Neural crest cell (in vitro differentiated cells): ENCODE results near the gene CSRP2. TPM values are rescaled to one million over a fixed set of nuclear protein-coding genes. Genes with fewer than 3 reads are reported as not detected.

Source experiments
- DNase-seq: peaks from one replicate; pipeline ENCODE4 v3.0.0; 2021; ENCODE audit warnings: low read depth, mixed read lengths, low spot score
- H3K27ac Mint-ChIP-seq: one replicate; pipeline ENCODE4 v1.8.0; 2021; ENCODE audit warnings: mild to moderate bottlenecking, mixed read lengths; ENCODE audit not compliant: unreplicated experiment
- H3K27me3 Mint-ChIP-seq: 2 replicates; pipeline ENCODE4 v1.8.0; 2021; ENCODE audit warnings: low read depth, mild to moderate bottlenecking, mixed read lengths
- H3K36me3 Mint-ChIP-seq: 2 replicates; pipeline ENCODE4 v1.8.0; 2021; ENCODE audit warnings: low read depth, mild to moderate bottlenecking, mixed read lengths
- H3K4me1 Mint-ChIP-seq: 2 replicates; pipeline ENCODE4 v1.8.0; 2021; ENCODE audit warnings: mixed read lengths
- H3K4me3 Mint-ChIP-seq: one replicate; pipeline ENCODE4 v1.8.0; 2021; ENCODE audit warnings: mild to moderate bottlenecking, mixed read lengths
- H3K9me3 Mint-ChIP-seq: 2 replicates; pipeline ENCODE4 v1.8.0; 2021; ENCODE audit warnings: mixed read lengths
- CTCF ChIP-seq: fragments of 200-600 bp; sonication (generic); conservative IDR thresholded peaks from 2 replicates; pipeline ENCODE4 v1.5.0; 2021; ENCODE audit warnings: antibody characterized with exemption, mild to moderate bottlenecking
- total RNA-seq: library from RNA; stranded (reverse); gene quantifications from 2 replicates; pipeline ENCODE4 v1.2.1, GENCODE V29; 2021

CSRP2 gene
- total RNA-seq, 1 donor from 2014 or later, result 80.8 TPM

DNA sequence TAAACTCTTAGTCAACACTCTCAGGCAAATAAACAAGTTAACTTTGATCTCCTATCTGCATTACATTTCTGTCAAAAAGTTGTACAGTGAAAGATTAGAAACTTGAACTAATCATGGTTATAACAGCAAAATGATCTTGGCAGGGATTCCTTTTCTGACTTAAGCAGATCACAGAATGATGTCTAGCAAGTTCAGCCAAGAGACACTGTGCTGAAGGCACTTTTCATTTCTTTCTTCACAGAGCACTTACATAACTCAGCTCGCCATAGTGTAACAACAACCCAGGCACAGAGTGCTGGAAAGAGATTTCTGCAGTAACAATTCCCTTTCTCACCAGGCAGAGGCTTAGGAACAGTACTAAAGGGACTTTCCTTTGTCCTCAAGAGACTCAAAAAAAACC lies 19.6 kb upstream of the CSRP2 start:
- no peaks in the 10 kb centered on the region for H3K4me1 Mint-ChIP-seq
- TF ChIP-seq CTCF, result no peak
- peaks cover 3% of the 10 kb centered on the region for H3K36me3 Mint-ChIP-seq
- no peak for DNase-seq
- H3K9me3 Mint-ChIP-seq, result peaks cover 6% of the 10 kb centered on the region
- H3K27ac Mint-ChIP-seq, result no peak overlapping the region
- H3K4me3 Mint-ChIP-seq, result no peak overlapping the region
- no peaks in the 10 kb centered on the region for H3K27me3 Mint-ChIP-seq

GRCh38 chr12:76896274-76896673 lies 17.5 kb upstream of the CSRP2 start:
- no peak overlapping the region for H3K27ac Mint-ChIP-seq

DNA sequence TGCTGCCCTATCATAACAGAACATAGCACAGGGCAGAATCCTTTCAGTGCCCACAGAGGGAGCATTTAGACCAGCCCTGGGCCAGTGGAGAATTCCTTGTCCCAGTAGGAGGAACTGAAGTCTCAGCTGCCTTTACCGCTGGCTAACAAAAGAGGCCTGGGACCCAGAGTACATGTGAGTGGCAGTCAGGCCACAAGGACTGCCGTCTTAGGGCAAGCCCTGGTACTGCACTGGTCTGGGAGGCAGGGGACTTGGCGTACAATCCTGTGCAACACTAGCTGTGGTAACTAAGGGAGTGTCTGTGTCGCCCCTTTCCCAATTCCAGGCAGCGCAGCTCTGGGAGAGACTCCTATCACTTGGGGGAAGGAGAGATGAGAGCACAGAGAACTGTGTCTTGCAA lies 17.0 kb upstream of the CSRP2 start:
- peaks cover 6% of the 10 kb centered on the region for H3K9me3 Mint-ChIP-seq
- no peak overlapping the region for H3K27ac Mint-ChIP-seq

More at GRCh38 chr12:76896274-76896673, 17.5 kb upstream of the CSRP2 start:
- Mint-ChIP-seq H3K4me3 (no peak overlapping the region), H3K27me3 (peaks cover 5% of the 10 kb centered on the region), H3K4me1 (no peaks in the 10 kb centered on the region), H3K9me3 (peaks cover 6% of the 10 kb centered on the region), H3K36me3 (peaks cover 3% of the 10 kb centered on the region)
- no peak for TF ChIP-seq CTCF
- DNase-seq, result no peak

DNA sequence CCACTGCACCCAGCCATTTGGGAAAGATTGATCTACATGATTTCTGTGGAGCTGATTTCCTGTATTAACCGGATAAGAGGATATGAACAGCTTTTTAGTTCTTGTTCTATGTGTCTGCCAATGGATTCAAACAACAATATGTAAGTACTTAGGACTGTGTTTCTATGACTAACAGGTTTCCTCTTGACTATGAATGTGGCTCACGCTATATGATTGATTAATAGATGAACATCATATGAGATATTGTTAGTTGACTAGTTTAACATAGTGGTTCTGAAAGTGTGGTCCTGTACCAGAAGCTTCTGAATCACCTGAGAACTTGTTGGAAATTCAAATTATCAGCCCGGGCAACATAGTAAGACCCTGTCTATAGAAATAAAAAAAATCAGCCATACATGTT lies 12.8 kb upstream of the CSRP2 start:
- H3K9me3 Mint-ChIP-seq, result peaks cover 6% of the 10 kb centered on the region
- H3K36me3 Mint-ChIP-seq, result peaks cover 3% of the 10 kb centered on the region
- no peak for DNase-seq
- H3K27me3 Mint-ChIP-seq, result peaks cover 29% of the 10 kb centered on the region
- H3K4me1 Mint-ChIP-seq, result no peaks in the 10 kb centered on the region
- TF ChIP-seq CTCF, result no peak
- no peak overlapping the region for H3K4me3 Mint-ChIP-seq
- no peak overlapping the region for H3K27ac Mint-ChIP-seq

More for the DNA sequence above, 17.0 kb upstream of the CSRP2 start:
- no peak for TF ChIP-seq CTCF
- H3K4me1 Mint-ChIP-seq, result no peaks in the 10 kb centered on the region
- no peak overlapping the region for H3K4me3 Mint-ChIP-seq
- peaks cover 9% of the 10 kb centered on the region for H3K27me3 Mint-ChIP-seq
- DNase-seq, result no peak
- peaks cover 3% of the 10 kb centered on the region for H3K36me3 Mint-ChIP-seq

- DNase-seq, result no peak
- TF ChIP-seq CTCF, result no peak
- H3K27ac Mint-ChIP-seq, result no peak overlapping the region
- H3K9me3 Mint-ChIP-seq, result peaks cover 6% of the 10 kb centered on the region
- no peaks in the 10 kb centered on the region for H3K4me1 Mint-ChIP-seq
- peaks cover 38% of the 10 kb centered on the region for H3K27me3 Mint-ChIP-seq
- no peak overlapping the region for H3K4me3 Mint-ChIP-seq
- peaks cover 3% of the 10 kb centered on the region for H3K36me3 Mint-ChIP-seq
Measured at GRCh38 chr12:76890151-76891143, 11.6 kb upstream of the CSRP2 start.
